Ascending aorta (tissue), 2 donors: Measurements from ENCODE around the gene CAST. TPM values are rescaled to one million over a fixed set of nuclear protein-coding genes. Genes with fewer than 3 reads are reported as not detected.

Experiments used
- DNase-seq, 2 donors: peaks; one replicate each; pipeline ENCODE4 v3.0.0-alpha.2; 2019; ENCODE audit warnings: low spot score in 2 of 2
- H3K27ac ChIP-seq, 2 donors: fragments of 200-600 bp; sonication (generic); one replicate each; pipeline ENCODE4 v1.5.1; 2016 to 2017; ENCODE audit warnings: mild to moderate bottlenecking in 1 of 2
- H3K27me3 ChIP-seq: fragments of 200-600 bp; sonication (generic); one replicate; pipeline ENCODE4 v1.5.1; 2017
- H3K36me3 ChIP-seq, 2 donors: fragments of 200-600 bp; sonication (generic); one replicate each; pipeline ENCODE4 v1.5.1; 2016
- H3K4me1 ChIP-seq, 2 donors: fragments of 200-600 bp; sonication (generic); one replicate each; pipeline ENCODE4 v1.5.1; 2016 to 2017; ENCODE audit warnings: mild to moderate bottlenecking in 1 of 2
- H3K4me3 ChIP-seq, 2 donors: fragments of 200-600 bp; sonication (generic); one replicate each; pipeline ENCODE4 v1.5.1; 2016 to 2017; ENCODE audit warnings: mild to moderate bottlenecking in 1 of 2
- H3K9me3 ChIP-seq, 2 donors: fragments of 200-600 bp; sonication (generic); one replicate each; pipeline ENCODE4 v1.5.1; 2016
- CTCF ChIP-seq, 3 experiments: fragments of 200-600 bp in 2 of 3; fragments of 450-650 bp in 1 of 3; sonication (generic) in 2 of 3; IDR thresholded peaks; one replicate each; pipeline ENCODE4 v1.5.1; 2016 to 2019; ENCODE audit warnings: antibody characterized with exemption in 3 of 3, mild to moderate bottlenecking in 1 of 3, moderate library complexity in 1 of 3
- intact Hi-C: fragments of 100-400 bp; cut with DNase I; formaldehyde crosslinking; loops from one replicate; pipeline ENCODE4 v1.15.1; 2023
- total RNA-seq: library from RNA; depleted of rRNA; stranded (reverse); fragments of >200 nt; gene quantifications from one replicate; pipeline ENCODE4 v1.1.0, GENCODE V29; 2016

CAST gene
- total RNA-seq, 1 donor from 2014 or later = 266 TPM

- no peaks in the 10 kb centered on the region for H3K4me1 ChIP-seq
- H3K9me3 ChIP-seq = no peaks in the 10 kb centered on the region
- peaks cover 29 to 42% of the 10 kb centered on the region in 2 donors for H3K36me3 ChIP-seq
- no peaks in the 10 kb centered on the region for H3K27me3 ChIP-seq
- TF ChIP-seq CTCF (IDR thresholded peaks at IDR 0.05) = no peak
- intact Hi-C loops = no loop called here
- no peak overlapping the region for H3K27ac ChIP-seq
- no peak for DNase-seq
- no peak overlapping the region for H3K4me3 ChIP-seq
Measured at GRCh38 chr5:96733771-96734500, 71.8 kb downstream of the CAST start.

- Histone ChIP-seq H3K4me3 (no peak overlapping the region), H3K27me3 (no peaks in the 10 kb centered on the region), H3K27ac (no peak overlapping the region), H3K9me3 (no peaks in the 10 kb centered on the region), H3K36me3 (peaks cover 39 to 40% of the 10 kb centered on the region in 2 donors), H3K4me1 (no peaks in the 10 kb centered on the region)
- TF ChIP-seq CTCF (IDR thresholded peaks at IDR 0.05) = no peak
- DNase-seq = no peak
- intact Hi-C loops = no loop called here
Measured at GRCh38 chr5:96734871-96735325, 72.7 kb downstream of the CAST start.

GRCh38 chr5:96736937-96737336, 74.8 kb downstream of the CAST start:
- H3K27me3 ChIP-seq = no peaks in the 10 kb centered on the region
- H3K27ac ChIP-seq = no peak overlapping the region
- H3K4me1 ChIP-seq = no peaks in the 10 kb centered on the region
- no peaks in the 10 kb centered on the region for H3K9me3 ChIP-seq
- no peak for DNase-seq
- no peak overlapping the region for H3K4me3 ChIP-seq
- intact Hi-C loops = no loop called here
- no peak for TF ChIP-seq CTCF (IDR thresholded peaks at IDR 0.05)
- peaks cover 47 to 48% of the 10 kb centered on the region in 2 donors for H3K36me3 ChIP-seq

GRCh38 chr5:96741106-96741505, 78.9 kb downstream of the CAST start:
- TF ChIP-seq CTCF (IDR thresholded peaks at IDR 0.05) = no peak
- H3K27me3 ChIP-seq = no peaks in the 10 kb centered on the region
- no peaks in the 10 kb centered on the region for H3K9me3 ChIP-seq
- peaks cover 83 to 89% of the 10 kb centered on the region in 2 donors for H3K36me3 ChIP-seq
- H3K4me1 ChIP-seq = no peaks in the 10 kb centered on the region
- no peak overlapping the region for H3K4me3 ChIP-seq
- intact Hi-C loops = no loop called here
- no peak for DNase-seq
- H3K27ac ChIP-seq = no peak overlapping the region

DNA sequence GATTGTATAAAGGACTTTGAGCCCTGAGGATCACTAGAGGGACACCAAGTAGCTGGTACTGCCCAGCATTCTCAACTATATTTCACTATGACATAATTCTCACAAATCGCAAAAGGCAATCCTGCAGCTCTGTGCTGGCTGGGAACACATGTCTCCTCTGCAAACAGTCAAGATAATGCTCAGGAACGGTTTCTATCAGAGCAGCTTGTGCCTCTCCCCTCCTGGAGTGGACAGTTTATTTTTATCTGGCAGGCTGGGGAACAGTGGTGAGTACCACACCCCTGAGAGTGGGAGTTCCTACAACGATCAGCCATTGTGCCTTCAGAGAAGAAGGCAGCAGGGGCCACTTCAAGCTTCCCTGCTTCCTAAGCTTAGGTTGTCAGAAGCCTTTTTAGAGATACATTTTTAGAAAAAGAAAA, 79.7 kb downstream of the CAST start:
- no peaks in the 10 kb centered on the region for H3K4me1 ChIP-seq
- H3K36me3 ChIP-seq = peaks cover 84 to 92% of the 10 kb centered on the region in 2 donors
- no peaks in the 10 kb centered on the region for H3K27me3 ChIP-seq
- no peak for DNase-seq
- H3K27ac ChIP-seq = no peak overlapping the region
- no peak for TF ChIP-seq CTCF (IDR thresholded peaks at IDR 0.05)
- intact Hi-C loops = no loop called here
- H3K9me3 ChIP-seq = no peaks in the 10 kb centered on the region
- H3K4me3 ChIP-seq = no peak overlapping the region
